HepG2 (cell line): ENCODE measurements around the gene OST4. TPM values are rescaled to one million over a fixed set of nuclear protein-coding genes. Genes with fewer than 3 reads are reported as not detected.

Experiments used
- ARID4A ChIP-seq: sonication (generic); formaldehyde crosslinking; IDR thresholded peaks from 2 replicates; pipeline ENCODE4 v1.5.0; 2020; ENCODE audit warnings: mild to moderate bottlenecking, missing genetic modification reagents, borderline replicate concordance
- BORCS8-MEF2B ChIP-seq: sonication (generic); formaldehyde crosslinking; IDR thresholded peaks from 2 replicates; pipeline ENCODE4 v1.8.0; 2022; ENCODE audit warnings: mild to moderate bottlenecking, missing genetic modification reagents
- CSRNP1 ChIP-seq: sonication (generic); formaldehyde crosslinking; IDR thresholded peaks from 2 replicates; pipeline ENCODE4 v1.8.1; 2023; ENCODE audit warnings: mild to moderate bottlenecking, missing genetic modification reagents
- E2F2 ChIP-seq: sonication (generic); formaldehyde crosslinking; IDR thresholded peaks from 2 replicates; pipeline ENCODE4 v1.4.0; 2020; ENCODE audit warnings: missing genetic modification reagents, borderline replicate concordance
- KLF15 ChIP-seq: sonication (generic); formaldehyde crosslinking; IDR thresholded peaks from 2 replicates; pipeline ENCODE4 v1.8.1; 2023; ENCODE audit warnings: borderline replicate concordance, mild to moderate bottlenecking, inconsistent platforms, missing genetic modification reagents, mixed read lengths
- MIXL1 ChIP-seq: IDR thresholded peaks from 2 replicates; pipeline ENCODE4 v1.6.1; 2016
- MLLT10 ChIP-seq: sonication (generic); formaldehyde crosslinking; IDR thresholded peaks from 2 replicates; pipeline ENCODE4 v1.4.0; 2020; ENCODE audit warnings: missing genetic modification reagents
- PAX8 ChIP-seq: sonication (generic); formaldehyde crosslinking; IDR thresholded peaks from 2 replicates; pipeline ENCODE4 v1.8.0; 2022; ENCODE audit warnings: mild to moderate bottlenecking, missing genetic modification reagents, borderline replicate concordance
- SIX1 ChIP-seq: sonication (generic); formaldehyde crosslinking; IDR thresholded peaks from 2 replicates; pipeline ENCODE4 v1.4.0; 2020; ENCODE audit warnings: missing genetic modification reagents, borderline replicate concordance
- SNRNP70 ChIP-seq: fragments of 200-400 bp; formaldehyde crosslinking; IDR thresholded peaks from 2 replicates; pipeline ENCODE4 v1.6.1; 2017; ENCODE audit warnings: mild to moderate bottlenecking, low read depth, low read length, moderate library complexity
- SP1 ChIP-seq, 2 experiments: fragments of 450-650 bp in 1 of 2; sonication (generic) in 1 of 2; formaldehyde crosslinking in 1 of 2; IDR thresholded peaks; 2 replicates each; pipeline versions ENCODE4 v1.4.0 to v1.6.1; 2016 to 2020; ENCODE audit warnings: missing genetic modification reagents in 1 of 2
- TCF7 ChIP-seq: sonication (generic); IDR thresholded peaks from 2 replicates; pipeline ENCODE4 v1.6.1; 2016; ENCODE audit warnings: antibody characterized with exemption, low read depth
- TMF1 ChIP-seq: sonication (generic); formaldehyde crosslinking; IDR thresholded peaks from 2 replicates; pipeline ENCODE4 v1.8.1; 2022; ENCODE audit warnings: low read depth, missing genetic modification reagents
- ZBTB34 ChIP-seq: sonication (generic); formaldehyde crosslinking; IDR thresholded peaks from 2 replicates; pipeline ENCODE4 v1.8.0; 2022; ENCODE audit warnings: mild to moderate bottlenecking, missing genetic modification reagents
- ZFP36L1 ChIP-seq: sonication (generic); formaldehyde crosslinking; IDR thresholded peaks from 2 replicates; pipeline ENCODE4 v1.8.0; 2022; ENCODE audit warnings: mild to moderate bottlenecking, missing genetic modification reagents, moderate library complexity
- ZNF414 ChIP-seq: sonication (generic); formaldehyde crosslinking; IDR thresholded peaks from 2 replicates; pipeline ENCODE4 v1.5.0; 2020; ENCODE audit warnings: missing genetic modification reagents
- ZNF431 ChIP-seq: sonication (generic); formaldehyde crosslinking; IDR thresholded peaks from 2 replicates; pipeline ENCODE4 v1.9.0; 2022; ENCODE audit warnings: missing genetic modification reagents, low read depth, mild to moderate bottlenecking, borderline replicate concordance
- ZNF619 ChIP-seq: sonication (generic); formaldehyde crosslinking; IDR thresholded peaks from 2 replicates; pipeline ENCODE4 v1.4.0; 2020; ENCODE audit warnings: mild to moderate bottlenecking, missing genetic modification reagents
- ZNF709 ChIP-seq: sonication (generic); formaldehyde crosslinking; IDR thresholded peaks from 2 replicates; pipeline ENCODE4 v1.5.0; 2020; ENCODE audit warnings: mild to moderate bottlenecking, missing genetic modification reagents
- polyA plus RNA-seq, 8 experiments: library from polyadenylated mRNA; depleted of rRNA in 3 of 8; stranded (reverse) in 7 of 8; unstranded in 1 of 8; fragments of >200 nt; fragmentation: Illumina TruSeq in 4 of 8; extraction: Trizol in 4 of 8; gene quantifications; 2 replicates each; pipeline versions ENCODE4 v1.2.1 to v1.2.3, GENCODE V29; 2011 to 2016; ENCODE audit warnings: low read depth in 4 of 8, missing spikeins in 1 of 8, mixed read lengths in 1 of 8; ENCODE audit not compliant: insufficient read depth in 1 of 8
- total RNA-seq, 5 experiments: library from RNA; depleted of rRNA; stranded (reverse); fragments of >200 nt; fragmentation: Illumina TruSeq; extraction: Trizol; gene quantifications; 2 replicates each; pipeline ENCODE4 v1.2.3, GENCODE V29; 2016; ENCODE audit warnings: low read depth in 1 of 5

The OST4 gene
- total and polyA plus RNA-seq, 2 of the 13 experiments (the other 11 are each of a cell fraction or from before 2014, with no cell fraction given): 498 to 584 TPM

- TF ChIP-seq ZBTB34 (CRISPR knock-in tag): 0 out of 2 replicates have a peak, but pooled peaks have one; percentile 49
- peak; percentile 81 for TF ChIP-seq CSRNP1 (CRISPR knock-in tag)
- TF ChIP-seq E2F2 (CRISPR knock-in tag): peak; percentile 93; the same call in 1 of the 2 replicates
- TF ChIP-seq ZNF431 (CRISPR knock-in tag): peak; percentile 28; the same call in 1 of the 2 replicates
- TF ChIP-seq SIX1 (CRISPR knock-in tag): no peak; the same call in 1 of the 2 replicates
- TF ChIP-seq KLF15 (CRISPR knock-in tag): peak; percentile 83
- TF ChIP-seq TCF7: no peak
- TF ChIP-seq TMF1 (CRISPR knock-in tag): peak; percentile 27; the same call in 1 of the 2 replicates
- peak; percentile 97 for TF ChIP-seq ARID4A
- TF ChIP-seq PAX8: peak; percentile 88; the same call in 1 of the 2 replicates
- no peak for TF ChIP-seq MLLT10
- TF ChIP-seq SP1 (IDR thresholded peaks at IDR 0.05): no peak
- peak; percentile 31; the same call in 1 of the 2 replicates for TF ChIP-seq SP1 (CRISPR knock-in tag; IDR thresholded peaks at IDR 0.05)
- 0 out of 2 replicates have a peak, but pooled peaks have one; percentile 12 for TF ChIP-seq MIXL1
- no peak for TF ChIP-seq SNRNP70
- no peak for TF ChIP-seq ZFP36L1
- peak; percentile 85 for TF ChIP-seq ZNF709 (CRISPR knock-in tag)
- peak; percentile 34; the same call in 1 of the 2 replicates for TF ChIP-seq ZNF414 (CRISPR knock-in tag)
- peak; percentile 34; the same call in 1 of the 2 replicates for TF ChIP-seq ZNF619 (CRISPR knock-in tag)
- TF ChIP-seq BORCS8-MEF2B (CRISPR knock-in tag): no peak; the same call in 1 of the 2 replicates
Observed at GRCh38 chr2:27032495-27033252, 38.8 kb downstream of the OST4 start, which contains the start of gene TMEM214 (continued).
